Measurements from ENCODE around the gene CCSER2.
A peak's percentile ranks its signal among the peaks of the same experiment; 100 is the strongest.
"Not testable (repeated sequence)": the region's sequence is repeated elsewhere in the genome, so short reads cannot be mapped to it uniquely, and the experiment has no call there.

Gene CCSER2, protein sequence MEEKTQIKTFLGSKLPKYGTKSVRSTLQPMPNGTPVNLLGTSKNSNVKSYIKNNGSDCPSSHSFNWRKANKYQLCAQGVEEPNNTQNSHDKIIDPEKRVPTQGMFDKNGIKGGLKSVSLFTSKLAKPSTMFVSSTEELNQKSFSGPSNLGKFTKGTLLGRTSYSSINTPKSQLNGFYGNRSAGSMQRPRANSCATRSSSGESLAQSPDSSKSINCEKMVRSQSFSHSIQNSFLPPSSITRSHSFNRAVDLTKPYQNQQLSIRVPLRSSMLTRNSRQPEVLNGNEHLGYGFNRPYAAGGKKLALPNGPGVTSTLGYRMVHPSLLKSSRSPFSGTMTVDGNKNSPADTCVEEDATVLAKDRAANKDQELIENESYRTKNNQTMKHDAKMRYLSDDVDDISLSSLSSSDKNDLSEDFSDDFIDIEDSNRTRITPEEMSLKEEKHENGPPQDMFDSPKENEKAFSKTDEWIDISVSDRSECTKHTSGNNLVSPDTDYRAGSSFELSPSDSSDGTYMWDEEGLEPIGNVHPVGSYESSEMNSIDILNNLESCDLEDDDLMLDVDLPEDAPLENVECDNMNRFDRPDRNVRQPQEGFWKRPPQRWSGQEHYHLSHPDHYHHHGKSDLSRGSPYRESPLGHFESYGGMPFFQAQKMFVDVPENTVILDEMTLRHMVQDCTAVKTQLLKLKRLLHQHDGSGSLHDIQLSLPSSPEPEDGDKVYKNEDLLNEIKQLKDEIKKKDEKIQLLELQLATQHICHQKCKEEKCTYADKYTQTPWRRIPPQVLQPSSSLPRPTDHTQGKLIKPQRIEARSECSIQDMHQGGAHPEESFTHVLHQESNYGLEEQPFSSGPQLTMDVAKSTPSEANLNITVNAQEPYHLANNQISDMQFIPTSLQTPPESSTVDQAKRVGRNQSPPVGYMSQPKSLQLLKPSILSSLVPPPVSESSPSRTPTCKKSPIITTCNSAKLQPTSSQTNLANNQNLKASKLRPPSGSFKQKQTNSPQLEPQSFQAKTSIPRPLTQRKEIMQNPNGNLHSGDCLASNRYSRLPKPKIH

DNA sequence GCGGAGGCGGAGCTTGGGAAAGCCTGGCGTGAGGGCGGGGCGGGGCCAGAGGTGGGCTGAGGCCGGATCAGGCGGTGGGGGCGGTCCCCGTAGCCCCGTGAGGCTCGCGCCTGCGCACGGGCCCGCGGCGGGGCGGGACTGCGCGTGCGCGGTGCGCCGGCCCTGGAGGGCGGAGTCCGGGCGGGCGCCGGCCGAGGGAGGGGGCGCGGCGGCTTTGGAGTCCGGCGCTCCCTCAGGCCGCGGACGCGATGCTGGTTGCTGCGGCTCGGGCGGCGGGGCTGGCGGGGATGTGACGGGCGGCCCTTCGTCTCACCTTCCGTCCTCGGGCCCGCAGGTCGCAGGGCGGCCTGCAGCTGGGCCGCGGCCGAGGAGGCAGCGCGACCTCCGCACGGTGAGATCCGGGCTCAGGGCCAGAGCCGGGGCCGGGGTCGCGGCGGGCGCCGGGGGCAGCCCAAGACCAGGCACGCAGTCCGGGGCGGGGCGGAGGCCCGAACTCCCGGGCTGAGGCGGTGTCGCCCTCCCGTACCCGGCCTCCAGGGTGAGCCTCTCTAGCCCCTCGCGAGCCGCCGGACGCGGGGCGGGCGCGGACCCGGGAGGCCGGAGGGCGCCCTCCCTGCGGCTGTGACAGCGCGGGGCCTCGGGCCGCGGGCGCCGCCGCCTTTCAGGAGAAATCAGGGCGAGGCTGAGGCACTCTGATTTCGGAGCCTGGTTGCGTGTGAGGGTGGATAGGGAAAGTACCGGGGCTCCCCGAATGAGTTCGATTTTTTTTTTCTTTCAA is at the start of gene CCSER2:
Gene CCSER2 (plus strand): TSS at position 172 of the 778 bp plus-strand sequence. CDS start 42,464 bp downstream, outside the sequence.
- peak within 1 kb of the TSS; percentile 65 for H3K4me3 ChIP-seq (replicated peaks; ENCODE audit: low read depth, low read length)
- no peak for DNase-seq (ENCODE audit: extremely low read depth, low read depth)
- TF ChIP-seq, protein P1, sequence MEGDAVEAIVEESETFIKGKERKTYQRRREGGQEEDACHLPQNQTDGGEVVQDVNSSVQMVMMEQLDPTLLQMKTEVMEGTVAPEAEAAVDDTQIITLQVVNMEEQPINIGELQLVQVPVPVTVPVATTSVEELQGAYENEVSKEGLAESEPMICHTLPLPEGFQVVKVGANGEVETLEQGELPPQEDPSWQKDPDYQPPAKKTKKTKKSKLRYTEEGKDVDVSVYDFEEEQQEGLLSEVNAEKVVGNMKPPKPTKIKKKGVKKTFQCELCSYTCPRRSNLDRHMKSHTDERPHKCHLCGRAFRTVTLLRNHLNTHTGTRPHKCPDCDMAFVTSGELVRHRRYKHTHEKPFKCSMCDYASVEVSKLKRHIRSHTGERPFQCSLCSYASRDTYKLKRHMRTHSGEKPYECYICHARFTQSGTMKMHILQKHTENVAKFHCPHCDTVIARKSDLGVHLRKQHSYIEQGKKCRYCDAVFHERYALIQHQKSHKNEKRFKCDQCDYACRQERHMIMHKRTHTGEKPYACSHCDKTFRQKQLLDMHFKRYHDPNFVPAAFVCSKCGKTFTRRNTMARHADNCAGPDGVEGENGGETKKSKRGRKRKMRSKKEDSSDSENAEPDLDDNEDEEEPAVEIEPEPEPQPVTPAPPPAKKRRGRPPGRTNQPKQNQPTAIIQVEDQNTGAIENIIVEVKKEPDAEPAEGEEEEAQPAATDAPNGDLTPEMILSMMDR (IDR thresholded peaks at IDR 0.05; ENCODE audit: low read depth, low read length, missing control alignments) = no peak

DNA sequence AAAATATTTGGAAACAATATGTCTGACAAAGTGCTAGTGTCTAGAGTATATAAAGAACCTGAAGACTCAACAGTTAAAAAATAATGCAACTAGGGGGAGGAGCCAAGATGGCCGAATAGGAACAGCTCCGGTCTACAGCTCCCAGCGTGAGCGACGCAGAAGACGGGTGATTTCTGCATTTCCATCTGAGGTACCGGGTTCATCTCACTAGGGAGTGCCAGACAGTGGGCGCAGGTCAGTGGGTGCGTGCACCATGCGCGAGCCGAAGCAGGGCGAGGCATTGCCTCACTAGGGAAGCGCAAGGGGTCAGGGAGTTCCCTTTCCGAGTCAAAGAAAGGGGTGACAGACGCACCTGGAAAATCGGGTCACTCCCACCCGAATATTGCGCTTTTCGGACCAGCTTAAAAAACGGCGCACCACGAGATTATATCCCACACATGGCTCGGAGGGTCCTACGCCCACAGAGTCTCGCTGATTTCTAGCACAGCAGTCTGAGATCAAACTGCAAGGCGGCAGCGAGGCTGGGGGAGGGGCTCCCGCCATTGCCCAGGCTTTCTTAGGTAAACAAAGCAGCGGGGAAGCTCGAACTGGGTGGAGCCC is 48.4 kb upstream of the CCSER2 start:
- H3K4me3 ChIP-seq (replicated peaks; ENCODE audit: low read depth, low read length); DNase-seq (ENCODE audit: extremely low read depth, low read depth): not testable (repeated sequence)

DNA sequence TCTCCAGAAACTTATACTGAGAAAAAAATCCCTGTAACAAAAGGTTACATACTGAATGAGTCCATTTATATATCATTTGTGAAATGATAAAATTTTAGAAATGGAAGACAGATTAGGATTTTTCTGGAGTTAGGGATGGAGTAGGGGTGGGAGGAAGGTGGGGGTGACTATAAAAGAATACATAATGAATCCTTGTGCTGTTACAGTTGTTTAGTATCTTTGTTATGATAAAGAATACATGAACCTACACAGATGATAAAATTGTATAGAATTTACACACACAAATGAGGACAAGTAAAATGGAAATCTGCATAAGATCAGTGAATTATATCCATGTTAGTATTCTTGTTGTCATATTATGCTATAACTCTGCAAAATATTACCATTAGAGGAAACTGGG is 41.7 kb upstream of the CCSER2 start:
- no peak for DNase-seq (ENCODE audit: extremely low read depth, low read depth)
- TF ChIP-seq, protein P1 (IDR thresholded peaks at IDR 0.05; ENCODE audit: low read depth, low read length, missing control alignments) = no peak

DNA sequence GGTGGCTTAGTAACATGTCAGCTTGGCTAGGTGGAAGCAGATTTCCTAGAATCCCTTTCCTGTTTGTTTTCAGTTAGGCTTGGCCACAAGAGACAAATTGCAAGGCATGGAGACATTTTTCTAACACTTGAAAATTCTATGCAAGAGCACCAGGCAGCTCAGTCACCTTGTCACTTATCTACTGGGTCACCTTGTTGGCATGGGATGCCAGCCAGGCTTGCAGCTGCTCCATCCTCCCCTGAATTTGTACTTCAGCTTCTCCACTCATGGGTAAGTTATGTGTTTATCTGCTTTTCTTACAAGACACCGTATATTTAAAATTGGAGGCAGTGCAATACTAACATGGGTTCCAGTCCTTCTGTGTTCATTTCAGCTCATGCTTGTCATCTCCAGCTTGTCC is 40.2 kb upstream of the CCSER2 start:
- no peak overlapping the region for H3K4me3 ChIP-seq (replicated peaks; ENCODE audit: low read depth, low read length)
- DNase-seq (ENCODE audit: extremely low read depth, low read depth) = no peak
- TF ChIP-seq, protein P1 (IDR thresholded peaks at IDR 0.05; ENCODE audit: low read depth, low read length, missing control alignments) = no peak

More for the DNA sequence above, 41.7 kb upstream of the CCSER2 start:
- no peak overlapping the region for H3K4me3 ChIP-seq (replicated peaks; ENCODE audit: low read depth, low read length)

DNA sequence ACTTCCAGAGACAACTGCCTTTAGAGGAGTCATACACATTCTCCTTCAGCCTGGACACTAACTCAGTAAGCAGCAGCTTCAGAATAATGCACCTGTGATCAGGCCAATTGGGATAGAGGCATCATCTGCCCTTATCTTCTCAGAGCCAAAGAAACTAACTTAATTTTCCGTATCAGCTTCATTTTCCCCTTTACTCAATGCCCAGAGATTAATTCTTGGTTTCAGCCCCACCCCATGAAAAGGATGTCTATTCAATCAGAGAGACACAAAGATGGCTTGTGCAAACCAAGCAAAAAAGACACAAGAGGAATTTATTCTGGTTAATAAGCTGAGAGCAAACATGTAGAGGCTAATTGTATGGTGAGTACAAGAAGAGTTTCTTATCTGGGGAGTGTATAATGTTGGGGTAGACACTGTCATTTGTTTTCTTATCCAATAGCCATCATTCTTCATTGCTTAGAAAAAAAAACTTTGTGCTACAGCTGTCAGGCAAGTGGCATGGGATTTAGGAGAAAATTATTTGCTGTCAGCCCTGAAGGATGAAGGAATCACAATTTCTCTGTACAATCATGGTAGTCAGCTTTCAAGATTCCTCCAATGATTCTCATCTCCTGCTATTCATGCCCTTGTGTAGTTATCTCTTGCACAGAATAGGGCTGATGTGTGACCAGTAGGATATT is 38.7 kb upstream of the CCSER2 start:
- no peak for DNase-seq (ENCODE audit: extremely low read depth, low read depth)
- TF ChIP-seq, protein P1 (IDR thresholded peaks at IDR 0.05; ENCODE audit: low read depth, low read length, missing control alignments) = no peak
- no peak overlapping the region for H3K4me3 ChIP-seq (replicated peaks; ENCODE audit: low read depth, low read length)

DNA sequence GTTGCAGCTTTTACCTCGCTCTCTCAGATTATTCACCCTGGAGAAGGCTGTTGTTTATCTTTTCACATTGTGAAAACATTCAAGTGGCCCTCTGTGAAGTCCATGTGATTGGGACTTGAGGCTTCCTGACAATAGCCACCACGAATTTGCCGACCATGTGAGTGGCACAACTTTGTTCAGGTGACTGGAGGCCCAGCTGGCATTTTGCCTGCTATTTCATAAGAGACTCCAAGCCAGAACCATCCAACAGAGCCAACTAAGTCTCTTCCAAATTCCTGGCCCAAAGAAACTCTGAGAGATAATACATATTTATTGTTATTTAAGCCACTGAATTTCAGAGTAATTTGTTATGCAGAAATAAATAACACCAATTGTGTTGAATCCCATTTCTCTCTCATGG is 38.2 kb upstream of the CCSER2 start:
- TF ChIP-seq, protein P1 (IDR thresholded peaks at IDR 0.05; ENCODE audit: low read depth, low read length, missing control alignments) = no peak
- no peak overlapping the region for H3K4me3 ChIP-seq (replicated peaks; ENCODE audit: low read depth, low read length)
- DNase-seq (ENCODE audit: extremely low read depth, low read depth) = no peak

Data from HFF-Myc (cell line).